Measurements from ENCODE around the gene RING1. TPM values are rescaled to one million over a fixed set of nuclear protein-coding genes. Genes with fewer than 3 reads are reported as not detected.
A peak's percentile ranks its signal among the peaks of the same experiment; 100 is the strongest.

Gene RING1
- total RNA-seq, 1 experiment from 2014 or later: 31.0 TPM

- Histone ChIP-seq H2BK120ac (ENCODE audit: low read depth, low read length, poor library complexity, severe bottlenecking) (no peak overlapping the region), H2BK20ac (ENCODE audit: low read depth, low read length, poor library complexity, severe bottlenecking) (no peak overlapping the region), H3K23ac (ENCODE audit: insufficient read length, low read depth, low read length) (no peak overlapping the region), H3K9ac (ENCODE audit: extremely low read depth, insufficient read length, low read length) (no peak overlapping the region), H2BK5ac (ENCODE audit: insufficient read length, low read length) (no peak overlapping the region), H3K79me1 (ENCODE audit: insufficient read depth, low read depth, low read length, poor library complexity, severe bottlenecking) (no peaks in the 10 kb centered on the region), H2BK15ac (ENCODE audit: low read depth, low read length) (no peak overlapping the region), H3K4me2 (ENCODE audit: insufficient read depth, insufficient read length, low read length) (no peak overlapping the region), H3K9me3 (ENCODE audit: control insufficient read depth, low read depth, low read length) (no peaks in the 10 kb centered on the region), H3K14ac (ENCODE audit: insufficient read depth, low read length) (no peak overlapping the region), H2AFZ (ENCODE audit: low read length) (no peak overlapping the region), H2BK12ac (ENCODE audit: insufficient read length, low read depth, low read length) (no peak overlapping the region), H4K91ac (ENCODE audit: insufficient read length, low read depth, low read length) (no peak overlapping the region), H2AK5ac (ENCODE audit: insufficient read length, low read length) (no peak overlapping the region), H3K18ac (ENCODE audit: insufficient read length, low read depth, low read length) (no peak overlapping the region), H3K4me1 (ENCODE audit: insufficient read depth, low read length) (no peaks in the 10 kb centered on the region; the same call in 1 of the 2 replicates), H4K8ac (replicated peaks; ENCODE audit: insufficient read length, low read depth, low read length) (no peak overlapping the region), H3K23me2 (ENCODE audit: insufficient read length, low read depth, low read length, poor library complexity, severe bottlenecking) (peaks cover 5% of the 10 kb centered on the region), H3K4ac (ENCODE audit: low read depth, low read length) (no peak overlapping the region), H4K5ac (ENCODE audit: insufficient read length, low read depth, low read length) (no peak overlapping the region), H3T11ph (ENCODE audit: low read length) (no peak overlapping the region), H4K20me1 (ENCODE audit: control insufficient read depth, insufficient read depth, insufficient read length) (peaks cover 3% of the 10 kb centered on the region), H3K79me2 (ENCODE audit: insufficient read depth, low read length) (no peaks in the 10 kb centered on the region), H3K27me3 (ENCODE audit: insufficient read depth, low read length) (peaks cover 2% of the 10 kb centered on the region; the same call in 1 of the 2 replicates), H3K56ac (ENCODE audit: insufficient read length, low read depth, low read length) (no peak overlapping the region), H3K27ac (ENCODE audit: insufficient read length, low read depth, low read length) (no peak overlapping the region)
- peaks cover 37% of the 10 kb centered on the region for H3K27me3 Mint-ChIP-seq (ENCODE audit: low read depth)
- TF ChIP-seq CTCF (conservative IDR thresholded peaks at IDR 0.05): no peak
- no peaks in the 10 kb centered on the region for H3K36me3 Mint-ChIP-seq (ENCODE audit: insufficient read depth in 1 of 3, low read depth in 3 of 3)
- peak overlapping the region in 1 of 2 experiments; percentile 33; a peak in 2 of 5 replicates for H3K4me3 Mint-ChIP-seq
- no peaks in the 10 kb centered on the region for H3K9me3 Mint-ChIP-seq
- peak overlapping the region in 1 of 3 experiments; percentile 64; a peak in 1 of 7 replicates for H3K27ac Mint-ChIP-seq
- WGBS (ENCODE audit: extremely low coverage, insufficient read length, low lambda C conversion rate): no CpG with 5 or more reads among the region's 10 CpGs
- no peak for DNase-seq
- peaks cover 23 to 30% of the 10 kb centered on the region in 2 experiments for H3K4me1 Mint-ChIP-seq
Observed at GRCh38 chr6:33164176-33164575, 44.1 kb upstream of the RING1 start.
